HL-60/S4 treated with retinoic acid at 250 ng/mL for 4 days and 3 days (cell line): ENCODE measurements around the gene GAB2.

Experiments used
- in situ Hi-C: fragments of 300-500 bp; cut with MboI; formaldehyde crosslinking; loops from 2 replicates; pipeline ENCODE4 v1.7.0; 2022; ENCODE audit warnings: low sequenced_read_pairs

GAB2 gene

GRCh38 chr11:78429209-78429608 lies 11.6 kb upstream of the GAB2 start:
- in situ Hi-C loops, result loop anchor here (25.0 kb wide), 1 partner anchor 133 kb away; the partner anchor contains the start of gene NARS2

- in situ Hi-C loops, result loop anchor here (25.0 kb wide), 1 partner anchor 134 kb away; the partner anchor contains the start of gene NARS2
Measured at GRCh38 chr11:78428773-78429172, 11.2 kb upstream of the GAB2 start.

- in situ Hi-C loops, result loop anchor here (25.0 kb wide), 1 partner anchor 134 kb away; the partner anchor contains the start of gene NARS2
Measured at GRCh38 chr11:78428266-78428636, 10.6 kb upstream of the GAB2 start.

GRCh38 chr11:78427615-78428265 lies 10.1 kb upstream of the GAB2 start:
- in situ Hi-C loops, result loop anchor here (25.0 kb wide), 1 partner anchor 135 kb away; the partner anchor contains the start of gene NARS2

GRCh38 chr11:78426845-78427244 lies 9.2 kb upstream of the GAB2 start:
- in situ Hi-C loops, result loop anchor here (25.0 kb wide), 1 partner anchor 135 kb away; the partner anchor contains the start of gene NARS2

GRCh38 chr11:78425399-78426070 lies 7.9 kb upstream of the GAB2 start:
- in situ Hi-C loops, result loop anchor here (25.0 kb wide), 1 partner anchor 137 kb away; the partner anchor contains the start of gene NARS2

GRCh38 chr11:78424334-78425270 lies 7.0 kb upstream of the GAB2 start:
- in situ Hi-C loops, result loop anchor here (25.0 kb wide), 1 partner anchor 138 kb away; the partner anchor contains the start of gene NARS2

- in situ Hi-C loops, result no loop called here
Measured at GRCh38 chr11:78423241-78423640, 5.6 kb upstream of the GAB2 start.

- in situ Hi-C loops, result no loop called here
Measured at GRCh38 chr11:78420796-78421209, 3.2 kb upstream of the GAB2 start.

- in situ Hi-C loops, result no loop called here
Measured at GRCh38 chr11:78420255-78420764, 2.7 kb upstream of the GAB2 start.

GRCh38 chr11:78419327-78419726 lies 1.7 kb upstream of the GAB2 start:
- in situ Hi-C loops, result no loop called here

GRCh38 chr11:78418584-78419211 lies 1.1 kb upstream of the GAB2 start:
- in situ Hi-C loops, result no loop called here

- in situ Hi-C loops, result no loop called here
Measured at GRCh38 chr11:78417888-78418583, 416 bp upstream of the GAB2 start.

GRCh38 chr11:78416285-78417174 lies 1.1 kb downstream of the GAB2 start:
- in situ Hi-C loops, result no loop called here

GRCh38 chr11:78415338-78415737 lies 2.3 kb downstream of the GAB2 start:
- in situ Hi-C loops, result no loop called here

- in situ Hi-C loops, result no loop called here
Measured at GRCh38 chr11:78414321-78415051, 3.1 kb downstream of the GAB2 start.

- in situ Hi-C loops, result no loop called here
Measured at GRCh38 chr11:78408619-78409018, 9.0 kb downstream of the GAB2 start.

GRCh38 chr11:78406568-78407196 lies 10.9 kb downstream of the GAB2 start:
- in situ Hi-C loops, result no loop called here
